Tibial nerve (tissue), 3 donors: ENCODE data around the gene PPFIBP2.

ENCODE experiments used
- POLR2A ChIP-seq, 2 donors: fragments of 450-650 bp; IDR thresholded peaks; one replicate each; pipeline ENCODE4 v1.6.1; 2017; ENCODE audit warnings: antibody characterized with exemption in 2 of 2, mild to moderate bottlenecking in 2 of 2, moderate library complexity in 2 of 2
- TF ChIP-seq, protein P1 (sequence below), 5 experiments: fragments of 200-600 bp in 3 of 5; fragments of 450-650 bp in 2 of 5; sonication (generic) in 3 of 5; IDR thresholded peaks; one replicate each; pipeline ENCODE4 v1.5.1; 2016 to 2019; ENCODE audit warnings: antibody characterized with exemption in 5 of 5, mild to moderate bottlenecking in 3 of 5, moderate library complexity in 2 of 5

DNA sequence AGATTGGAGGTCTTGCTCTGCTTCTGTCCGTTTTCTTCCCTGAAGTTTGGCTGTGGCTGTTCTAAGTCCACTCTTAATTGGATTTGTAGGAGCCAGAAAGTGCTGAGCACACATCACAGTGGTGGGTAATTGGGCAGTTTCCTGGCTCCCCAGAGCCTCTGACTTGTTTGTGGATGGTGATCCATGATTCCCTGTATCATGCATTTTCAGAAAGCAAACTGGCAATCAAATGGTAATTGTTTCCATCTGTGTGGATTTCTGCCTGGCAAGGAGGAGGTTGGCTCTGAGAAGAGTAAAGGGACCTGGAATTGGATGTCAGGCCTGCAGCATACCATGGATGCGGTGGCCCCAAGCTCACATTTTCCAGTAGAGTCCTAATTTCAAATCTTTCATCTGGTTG is 49.5 kb downstream of the PPFIBP2 start:
- no peak for TF ChIP-seq POLR2A (IDR thresholded peaks at IDR 0.05)
- TF ChIP-seq, protein P1, sequence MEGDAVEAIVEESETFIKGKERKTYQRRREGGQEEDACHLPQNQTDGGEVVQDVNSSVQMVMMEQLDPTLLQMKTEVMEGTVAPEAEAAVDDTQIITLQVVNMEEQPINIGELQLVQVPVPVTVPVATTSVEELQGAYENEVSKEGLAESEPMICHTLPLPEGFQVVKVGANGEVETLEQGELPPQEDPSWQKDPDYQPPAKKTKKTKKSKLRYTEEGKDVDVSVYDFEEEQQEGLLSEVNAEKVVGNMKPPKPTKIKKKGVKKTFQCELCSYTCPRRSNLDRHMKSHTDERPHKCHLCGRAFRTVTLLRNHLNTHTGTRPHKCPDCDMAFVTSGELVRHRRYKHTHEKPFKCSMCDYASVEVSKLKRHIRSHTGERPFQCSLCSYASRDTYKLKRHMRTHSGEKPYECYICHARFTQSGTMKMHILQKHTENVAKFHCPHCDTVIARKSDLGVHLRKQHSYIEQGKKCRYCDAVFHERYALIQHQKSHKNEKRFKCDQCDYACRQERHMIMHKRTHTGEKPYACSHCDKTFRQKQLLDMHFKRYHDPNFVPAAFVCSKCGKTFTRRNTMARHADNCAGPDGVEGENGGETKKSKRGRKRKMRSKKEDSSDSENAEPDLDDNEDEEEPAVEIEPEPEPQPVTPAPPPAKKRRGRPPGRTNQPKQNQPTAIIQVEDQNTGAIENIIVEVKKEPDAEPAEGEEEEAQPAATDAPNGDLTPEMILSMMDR (IDR thresholded peaks at IDR 0.05), result no peak
